K562 (cell line): ENCODE measurements around the gene SECISBP2. TPM values are rescaled to one million over a fixed set of nuclear protein-coding genes. Genes with fewer than 3 reads are reported as not detected.

Experiments
- ARHGAP35 ChIP-seq: fragments of 450-650 bp; IDR thresholded peaks from 2 replicates; pipeline ENCODE4 v1.6.1; 2018; ENCODE audit not compliant: partially characterized antibody
- CCAR2 ChIP-seq: fragments of 200-400 bp; formaldehyde crosslinking; IDR thresholded peaks from 2 replicates; pipeline ENCODE4 v1.6.1; 2017; ENCODE audit warnings: mild to moderate bottlenecking, low read depth, low read length
- DLX4 ChIP-seq: fragments of 250-450 bp; sonication (Bioruptor Pico); IDR thresholded peaks from 2 replicates; pipeline ENCODE4 v1.6.1; 2021; ENCODE audit warnings: mild to moderate bottlenecking
- ELF1 ChIP-seq: fragments of 200-800 bp; sonication (Bioruptor generic); IDR thresholded peaks from 2 replicates; pipeline ENCODE4 v1.6.1; 2016; ENCODE audit warnings: missing genetic modification characterization, missing compliant biosample characterization
- EZH2 ChIP-seq: IDR thresholded peaks from 2 replicates; pipeline ENCODE4 v1.6.1; 2012; ENCODE audit warnings: low read depth, mild to moderate bottlenecking, inconsistent platforms, low read length, borderline replicate concordance
- HDAC1 ChIP-seq, 2 experiments: fragments of 450-650 bp; IDR thresholded peaks; 2 replicates each; pipeline ENCODE4 v1.6.1; 2016 to 2017; ENCODE audit warnings: inconsistent platforms in 1 of 2, mild to moderate bottlenecking in 1 of 2, moderate library complexity in 1 of 2
- HDAC3 ChIP-seq: fragments of 450-650 bp; IDR thresholded peaks from 2 replicates; pipeline ENCODE4 v1.6.1; 2018; ENCODE audit warnings: borderline replicate concordance, mild to moderate bottlenecking, moderate library complexity; ENCODE audit not compliant: partially characterized antibody
- HLTF ChIP-seq: fragments of 450-650 bp; IDR thresholded peaks from 2 replicates; pipeline ENCODE4 v1.6.1; 2016
- HNRNPK ChIP-seq: fragments of 200-400 bp; formaldehyde crosslinking; IDR thresholded peaks from one replicate; pipeline ENCODE4 v1.6.1; 2018; ENCODE audit warnings: mild to moderate bottlenecking, low read depth, low read length; ENCODE audit not compliant: poor library complexity, severe bottlenecking
- HNRNPLL ChIP-seq: fragments of 200-400 bp; formaldehyde crosslinking; IDR thresholded peaks from 2 replicates; pipeline ENCODE4 v1.6.1; 2017; ENCODE audit warnings: low read length, low read depth, mild to moderate bottlenecking; ENCODE audit not compliant: poor library complexity, severe bottlenecking
- KAT7 ChIP-seq: sonication (generic); formaldehyde crosslinking; IDR thresholded peaks from 2 replicates; pipeline ENCODE4 v1.8.0; 2022; ENCODE audit warnings: missing genetic modification reagents, mild to moderate bottlenecking, borderline replicate concordance
- MAFG ChIP-seq: fragments of 450-650 bp; conservative IDR thresholded peaks from 2 replicates; pipeline ENCODE4 v1.6.1; 2016; ENCODE audit warnings: missing genetic modification characterization, missing compliant biosample characterization
- MEF2D ChIP-seq: conservative IDR thresholded peaks from 2 replicates; pipeline ENCODE4 v1.6.1; 2016; ENCODE audit warnings: low read depth, missing genetic modification characterization, missing compliant biosample characterization
- NCOA2 ChIP-seq, 2 experiments: fragments of 450-650 bp; IDR thresholded peaks; 2 replicates each; pipeline ENCODE4 v1.6.1; 2018; ENCODE audit warnings: mild to moderate bottlenecking in 2 of 2, moderate library complexity in 1 of 2; ENCODE audit not compliant: partially characterized antibody in 2 of 2
- NR3C1 ChIP-seq: sonication (generic); formaldehyde crosslinking; IDR thresholded peaks from 2 replicates; pipeline ENCODE4 v1.8.1; 2022; ENCODE audit warnings: missing genetic modification reagents
- PRMT5 ChIP-seq: sonication (generic); formaldehyde crosslinking; IDR thresholded peaks from 2 replicates; pipeline ENCODE4 v1.5.0; 2020; ENCODE audit warnings: missing genetic modification reagents
- RFX1 ChIP-seq: fragments of 450-650 bp; IDR thresholded peaks from 2 replicates; pipeline ENCODE4 v1.6.1; 2016; ENCODE audit warnings: mild to moderate bottlenecking, moderate library complexity
- SIX5 ChIP-seq, 2 experiments: IDR thresholded peaks; 2 replicates each; pipeline ENCODE4 v1.6.1; 2011; ENCODE audit warnings: low read length in 2 of 2, borderline replicate concordance in 1 of 2, low read depth in 1 of 2, mild to moderate bottlenecking in 1 of 2, moderate library complexity in 1 of 2; ENCODE audit not compliant: insufficient read depth in 1 of 2
- SMAD4 ChIP-seq: fragments of 250-450 bp; sonication (Bioruptor Pico); conservative IDR thresholded peaks from 2 replicates; pipeline ENCODE4 v1.8.0; 2021; ENCODE audit warnings: inconsistent platforms, mild to moderate bottlenecking, moderate library complexity
- SRF ChIP-seq, 2 experiments: fragments of 250-450, 450-650 bp in 1 of 2; sonication (Bioruptor Pico) in 1 of 2; sonication (generic) in 1 of 2; formaldehyde crosslinking; IDR thresholded peaks; 2 replicates each; pipeline versions ENCODE4 v1.5.0 to v1.5.1; 2020 to 2022; ENCODE audit warnings: mild to moderate bottlenecking in 1 of 2, missing genetic modification reagents in 1 of 2
- ZBED1 ChIP-seq: IDR thresholded peaks from 2 replicates; pipeline ENCODE4 v1.6.1; 2014
- polyA plus RNA-seq, 8 experiments: library from polyadenylated mRNA; depleted of rRNA in 4 of 8; stranded (reverse) in 5 of 8; unstranded in 3 of 8; fragments of >200 nt; fragmentation: Nextera tagmentation in 2 of 8; fragmentation: Illumina TruSeq in 1 of 8; extraction: Ambion mirVana in 2 of 8; extraction: Trizol in 1 of 8; gene quantifications; 2 replicates each; pipeline versions ENCODE4 v1.2.1 to v1.2.3, GENCODE V29; 2011 to 2014; ENCODE audit warnings: inconsistent platforms in 1 of 8, missing spikeins in 1 of 8
- total RNA-seq, 7 experiments: library from RNA; depleted of rRNA in 6 of 7; stranded (reverse); fragments of >200 nt in 6 of 7; fragmentation: Illumina TruSeq in 2 of 7; extraction: Trizol in 2 of 7; gene quantifications; 2 replicates each; pipeline versions ENCODE4 v1.2.1 to v1.2.3, GENCODE V29; 2011 to 2021; ENCODE audit warnings: low replicate concordance in 1 of 7
- TF ChIP-seq, protein P1 (sequence below): fragments of 250-450 bp; sonication (Bioruptor Pico); IDR thresholded peaks from 2 replicates; pipeline ENCODE4 v1.8.0; 2021; ENCODE audit warnings: borderline replicate concordance, mild to moderate bottlenecking, moderate library complexity; ENCODE audit not compliant: poor library complexity, severe bottlenecking
- TF ChIP-seq, protein P2 (sequence below): sonication (generic); formaldehyde crosslinking; IDR thresholded peaks from 2 replicates; pipeline ENCODE4 v1.9.0; 2022; ENCODE audit warnings: mild to moderate bottlenecking, missing genetic modification reagents
- TF ChIP-seq, protein P3 (sequence below): fragments of 450-650 bp; formaldehyde crosslinking; IDR thresholded peaks from 2 replicates; pipeline ENCODE4 v1.4.0; 2020; ENCODE audit warnings: mild to moderate bottlenecking

SECISBP2 gene
- total and polyA plus RNA-seq, 9 of the 15 experiments (the other 6 are each of a cell fraction or from before 2014, with no cell fraction given), result 3.2 to 41.6 (median 26.1) TPM

DNA sequence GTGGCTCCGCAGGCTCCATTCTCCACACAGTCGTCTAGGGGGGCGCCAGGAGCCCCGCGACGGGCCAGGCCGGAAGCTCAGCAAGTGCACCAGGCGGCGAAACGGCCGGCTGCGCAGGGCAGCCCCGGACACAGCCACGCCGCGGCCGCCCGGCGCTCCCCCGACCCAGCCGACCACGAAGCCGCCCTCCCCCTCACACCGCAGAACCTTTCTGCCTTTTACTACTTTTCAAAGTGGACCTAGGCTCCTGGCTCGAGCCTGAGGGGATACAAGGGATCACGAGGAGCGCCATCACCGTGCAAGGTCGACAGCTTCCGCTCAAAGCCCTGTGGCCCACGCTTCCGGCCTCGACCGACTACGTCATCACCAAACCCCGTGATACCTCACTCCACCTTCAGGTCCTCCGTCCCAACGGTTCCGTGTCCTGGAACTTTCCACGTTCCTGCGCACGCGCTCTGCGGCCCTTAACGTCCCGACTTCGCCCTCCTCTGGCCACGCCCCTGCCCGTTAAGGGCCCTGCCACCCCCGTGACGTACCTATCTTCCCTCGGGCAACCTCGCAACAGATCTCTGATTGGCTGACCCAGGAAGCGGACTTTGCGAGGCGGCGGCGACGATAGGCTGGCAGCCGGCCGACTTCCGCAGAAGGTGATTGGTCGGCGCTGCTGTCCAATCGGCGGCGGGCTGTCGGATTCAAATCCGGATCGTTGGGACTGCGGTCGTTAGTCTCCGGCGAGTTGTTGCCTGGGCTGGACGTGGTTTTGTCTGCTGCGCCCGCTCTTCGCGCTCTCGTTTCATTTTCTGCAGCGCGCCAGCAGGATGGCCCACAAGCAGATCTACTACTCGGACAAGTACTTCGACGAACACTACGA lies 7.6 kb upstream of the SECISBP2 start, which contains the start of gene CKS2 (continued):
- no peak for TF ChIP-seq HNRNPK
- no peak for TF ChIP-seq SIX5 (IDR thresholded peaks at IDR 0.05; ENCODE audit: borderline replicate concordance in 1 of 2, insufficient read depth in 1 of 2, low read depth in 1 of 2, low read length in 2 of 2)
- TF ChIP-seq HLTF, result no peak
- no peak for TF ChIP-seq DLX4 (CRISPR knock-in tag)
- TF ChIP-seq, protein P1, sequence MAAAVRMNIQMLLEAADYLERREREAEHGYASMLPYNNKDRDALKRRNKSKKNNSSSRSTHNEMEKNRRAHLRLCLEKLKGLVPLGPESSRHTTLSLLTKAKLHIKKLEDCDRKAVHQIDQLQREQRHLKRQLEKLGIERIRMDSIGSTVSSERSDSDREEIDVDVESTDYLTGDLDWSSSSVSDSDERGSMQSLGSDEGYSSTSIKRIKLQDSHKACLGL (CRISPR knock-in tag), result no peak
- peak in 1 of 2 experiments; percentile 68; a peak in 2 of 4 replicates for TF ChIP-seq HDAC1 (IDR thresholded peaks at IDR 0.05)
- TF ChIP-seq MAFG (tag), result no peak
- TF ChIP-seq EZH2, result no peak
- TF ChIP-seq NCOA2 (IDR thresholded peaks at IDR 0.05; ENCODE audit: partially characterized antibody in 2 of 2), result no peak
- no peak for TF ChIP-seq RFX1
- TF ChIP-seq SMAD4, result peak; percentile 48; the same call in 1 of the 2 replicates
- no peak for TF ChIP-seq CCAR2
- TF ChIP-seq, protein P2, sequence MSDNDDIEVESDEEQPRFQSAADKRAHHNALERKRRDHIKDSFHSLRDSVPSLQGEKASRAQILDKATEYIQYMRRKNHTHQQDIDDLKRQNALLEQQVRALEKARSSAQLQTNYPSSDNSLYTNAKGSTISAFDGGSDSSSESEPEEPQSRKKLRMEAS (CRISPR knock-in tag), result peak; percentile 65
- no peak for TF ChIP-seq HDAC3
- no peak for TF ChIP-seq MEF2D (tag)
- no peak for TF ChIP-seq ARHGAP35
- no peak for TF ChIP-seq NR3C1 (CRISPR knock-in tag)
- no peak for TF ChIP-seq ZBED1
- TF ChIP-seq KAT7 (CRISPR knock-in tag), result no peak; the same call in 1 of the 2 replicates
- TF ChIP-seq PRMT5 (CRISPR knock-in tag), result no peak
- TF ChIP-seq, protein P3, sequence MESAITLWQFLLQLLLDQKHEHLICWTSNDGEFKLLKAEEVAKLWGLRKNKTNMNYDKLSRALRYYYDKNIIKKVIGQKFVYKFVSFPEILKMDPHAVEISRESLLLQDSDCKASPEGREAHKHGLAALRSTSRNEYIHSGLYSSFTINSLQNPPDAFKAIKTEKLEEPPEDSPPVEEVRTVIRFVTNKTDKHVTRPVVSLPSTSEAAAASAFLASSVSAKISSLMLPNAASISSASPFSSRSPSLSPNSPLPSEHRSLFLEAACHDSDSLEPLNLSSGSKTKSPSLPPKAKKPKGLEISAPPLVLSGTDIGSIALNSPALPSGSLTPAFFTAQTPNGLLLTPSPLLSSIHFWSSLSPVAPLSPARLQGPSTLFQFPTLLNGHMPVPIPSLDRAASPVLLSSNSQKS (CRISPR knock-in tag), result no peak
- peak; percentile 92 for TF ChIP-seq ELF1 (tag)
- peak in 1 of 2 experiments; percentile 88; a peak in 2 of 4 replicates for TF ChIP-seq SRF (CRISPR knock-in tag; IDR thresholded peaks at IDR 0.05)
- TF ChIP-seq HNRNPLL, result peak; percentile 62
